ENCODE results near the gene TMCC3. TPM values are rescaled to one million over a fixed set of nuclear protein-coding genes. Genes with fewer than 3 reads are reported as not detected.
"Not testable (repeated sequence)": the region's sequence is repeated elsewhere in the genome, so short reads cannot be mapped to it uniquely, and the experiment has no call there.

The TMCC3 gene, protein sequence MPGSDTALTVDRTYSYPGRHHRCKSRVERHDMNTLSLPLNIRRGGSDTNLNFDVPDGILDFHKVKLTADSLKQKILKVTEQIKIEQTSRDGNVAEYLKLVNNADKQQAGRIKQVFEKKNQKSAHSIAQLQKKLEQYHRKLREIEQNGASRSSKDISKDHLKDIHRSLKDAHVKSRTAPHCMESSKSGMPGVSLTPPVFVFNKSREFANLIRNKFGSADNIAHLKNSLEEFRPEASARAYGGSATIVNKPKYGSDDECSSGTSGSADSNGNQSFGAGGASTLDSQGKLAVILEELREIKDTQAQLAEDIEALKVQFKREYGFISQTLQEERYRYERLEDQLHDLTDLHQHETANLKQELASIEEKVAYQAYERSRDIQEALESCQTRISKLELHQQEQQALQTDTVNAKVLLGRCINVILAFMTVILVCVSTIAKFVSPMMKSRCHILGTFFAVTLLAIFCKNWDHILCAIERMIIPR
- total RNA-seq = 11.0 TPM

DNA sequence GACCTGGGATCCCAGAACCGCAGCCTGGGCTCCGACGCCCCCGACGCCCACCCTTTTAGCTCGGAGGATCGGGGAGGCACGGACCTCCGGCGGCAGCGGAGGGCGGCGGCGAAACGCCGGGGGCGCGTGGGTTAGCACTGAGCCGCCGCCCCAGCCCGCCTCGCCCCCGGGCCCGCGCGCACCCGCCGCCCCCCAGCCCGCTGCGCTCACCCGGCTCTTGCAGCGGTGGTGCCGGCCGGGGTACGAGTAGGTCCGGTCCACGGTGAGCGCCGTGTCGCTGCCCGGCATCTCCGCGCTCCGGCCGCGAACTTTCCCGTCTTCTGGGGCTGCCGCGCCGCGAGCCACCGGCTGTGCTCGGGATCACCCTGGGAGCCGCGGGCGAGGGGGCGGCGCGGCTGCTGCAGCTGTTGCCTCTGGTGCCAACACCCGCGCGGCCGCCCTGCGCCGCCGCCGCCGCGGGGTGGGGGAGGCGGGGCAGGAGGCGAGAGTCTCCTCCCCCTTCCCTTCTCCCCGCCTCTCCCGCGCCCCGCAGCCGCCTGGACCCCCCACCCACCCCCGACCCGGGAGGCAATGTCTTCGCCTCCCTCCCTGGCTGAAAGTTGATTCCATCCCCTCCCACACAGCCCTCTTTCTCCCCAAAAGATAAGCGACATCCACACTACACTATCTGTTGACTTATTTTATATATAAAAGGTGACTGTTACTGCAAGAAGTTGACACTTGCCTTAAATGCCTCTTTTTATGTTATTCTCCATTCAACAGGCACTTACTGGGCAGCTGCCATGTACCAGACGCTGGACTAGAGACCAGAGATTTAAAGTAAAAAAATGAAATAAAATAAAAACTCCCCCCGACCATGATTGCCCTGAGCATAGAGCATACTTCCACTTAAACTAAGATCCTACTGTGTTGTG, at the start of gene TMCC3:
Gene TMCC3, minus strand, starts transcription at position 415 of the 914 bp plus-strand sequence. Its CDS starts 127 bp downstream, at position 288.
- no peaks in the 10 kb centered on the region for H3K9me3 ChIP-seq
- intact Hi-C loops (cut with DNase I) = loop anchor here (5.0 kb wide), 1 partner anchor 57 kb away; no protein-coding TSS in a partner anchor
- H3K27ac ChIP-seq = peak within 1 kb of the TSS; percentile 48 to 77
- peak within 1 kb of the TSS; percentile 79 to 94 for H3K4me3 ChIP-seq
- H3K36me3 ChIP-seq = no peaks in the 10 kb centered on the region
- DNase-seq (ENCODE audit: low spot score in 2 of 2) = peak in 1 of 2 donors; percentile 71
- H3K27me3 ChIP-seq = no peaks in the 10 kb centered on the region
- no peaks in the 10 kb centered on the region for H3K4me1 ChIP-seq
- TF ChIP-seq, protein P1, sequence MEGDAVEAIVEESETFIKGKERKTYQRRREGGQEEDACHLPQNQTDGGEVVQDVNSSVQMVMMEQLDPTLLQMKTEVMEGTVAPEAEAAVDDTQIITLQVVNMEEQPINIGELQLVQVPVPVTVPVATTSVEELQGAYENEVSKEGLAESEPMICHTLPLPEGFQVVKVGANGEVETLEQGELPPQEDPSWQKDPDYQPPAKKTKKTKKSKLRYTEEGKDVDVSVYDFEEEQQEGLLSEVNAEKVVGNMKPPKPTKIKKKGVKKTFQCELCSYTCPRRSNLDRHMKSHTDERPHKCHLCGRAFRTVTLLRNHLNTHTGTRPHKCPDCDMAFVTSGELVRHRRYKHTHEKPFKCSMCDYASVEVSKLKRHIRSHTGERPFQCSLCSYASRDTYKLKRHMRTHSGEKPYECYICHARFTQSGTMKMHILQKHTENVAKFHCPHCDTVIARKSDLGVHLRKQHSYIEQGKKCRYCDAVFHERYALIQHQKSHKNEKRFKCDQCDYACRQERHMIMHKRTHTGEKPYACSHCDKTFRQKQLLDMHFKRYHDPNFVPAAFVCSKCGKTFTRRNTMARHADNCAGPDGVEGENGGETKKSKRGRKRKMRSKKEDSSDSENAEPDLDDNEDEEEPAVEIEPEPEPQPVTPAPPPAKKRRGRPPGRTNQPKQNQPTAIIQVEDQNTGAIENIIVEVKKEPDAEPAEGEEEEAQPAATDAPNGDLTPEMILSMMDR (IDR thresholded peaks at IDR 0.05) = no peak

DNA sequence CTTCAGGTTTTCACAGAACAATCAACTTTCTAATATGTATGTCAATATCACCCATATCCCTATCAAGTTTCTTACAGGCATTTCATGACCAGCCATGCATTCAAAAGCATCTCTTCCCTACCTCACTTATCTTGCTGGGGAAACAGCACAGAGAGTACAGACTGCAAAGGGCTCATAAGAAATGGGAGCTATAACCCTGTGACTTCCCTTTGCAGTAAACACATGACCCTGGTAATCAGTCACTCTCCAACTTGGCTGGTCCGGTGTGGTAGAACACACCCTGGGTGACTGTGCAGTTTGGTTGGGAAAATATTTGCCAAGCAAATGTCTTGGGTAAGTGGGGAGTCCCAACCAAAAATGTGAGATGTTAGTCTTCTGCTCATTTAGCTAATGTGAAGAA, 49.4 kb upstream of the TMCC3 start:
- no peaks in the 10 kb centered on the region for H3K36me3 ChIP-seq
- H3K27me3 ChIP-seq = no peaks in the 10 kb centered on the region
- intact Hi-C loops (cut with DNase I) = no loop called here
- H3K4me3 ChIP-seq = no peak overlapping the region
- no peak for DNase-seq (ENCODE audit: low spot score in 2 of 2)
- H3K9me3 ChIP-seq = no peaks in the 10 kb centered on the region
- peak overlapping the region; percentile 27 to 71 for H3K27ac ChIP-seq
- TF ChIP-seq, protein P1 (IDR thresholded peaks at IDR 0.05) = no peak
- H3K4me1 ChIP-seq = peaks cover 0 to 20% of the 10 kb centered on the region in 2 donors

DNA sequence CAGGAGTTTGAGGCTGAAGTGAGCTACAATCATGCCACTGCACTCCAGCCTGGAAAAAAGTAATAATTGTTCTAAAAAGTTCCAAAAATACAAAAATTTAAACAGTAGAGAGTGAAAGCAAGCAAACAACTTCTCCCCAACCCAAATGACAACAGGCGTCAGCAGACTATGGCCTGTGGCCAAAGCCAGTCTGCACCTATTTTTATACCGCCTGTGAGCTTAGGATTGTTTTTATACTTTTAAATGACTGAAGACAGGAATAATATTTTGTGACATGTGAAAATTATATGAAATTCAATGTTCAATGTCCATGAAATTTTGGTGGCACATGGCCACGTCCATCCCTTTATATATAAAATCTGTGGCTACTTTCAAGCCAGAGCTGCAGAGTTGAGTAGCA, 48.2 kb upstream of the TMCC3 start:
- intact Hi-C loops (cut with DNase I) = no loop called here
- Histone ChIP-seq H3K4me3 (no peak overlapping the region), H3K9me3 (no peaks in the 10 kb centered on the region), H3K27me3 (no peaks in the 10 kb centered on the region), H3K4me1 (peaks cover 0 to 13% of the 10 kb centered on the region in 2 donors), H3K27ac (peak overlapping the region; percentile 27 to 71), H3K36me3 (no peaks in the 10 kb centered on the region)
- TF ChIP-seq, protein P1 (IDR thresholded peaks at IDR 0.05) = no peak
- DNase-seq (ENCODE audit: low spot score in 2 of 2) = no peak

DNA sequence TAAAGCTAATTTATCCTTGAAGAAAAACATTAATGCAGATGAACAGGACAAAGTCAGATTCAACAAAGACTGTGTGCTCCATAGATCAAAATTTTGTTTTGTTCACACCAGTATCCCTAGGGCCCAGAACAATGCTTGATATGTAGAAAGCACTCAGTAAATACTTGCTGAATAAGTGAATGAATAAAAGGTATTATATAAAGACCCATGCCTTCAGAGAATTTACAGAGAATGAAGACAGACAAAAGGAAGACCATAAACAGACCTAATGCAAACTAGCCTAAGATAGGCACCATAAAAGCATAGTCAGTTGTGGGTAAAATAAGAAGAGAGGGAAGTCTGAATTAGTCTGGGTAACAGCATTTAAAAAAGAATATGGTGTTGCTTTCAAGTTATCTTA, 47.3 kb upstream of the TMCC3 start:
- Histone ChIP-seq H3K9me3 (no peaks in the 10 kb centered on the region), H3K27ac (peak overlapping the region in 1 of 2 donors; percentile 27), H3K4me3 (no peak overlapping the region), H3K4me1 (peaks cover 0 to 13% of the 10 kb centered on the region in 2 donors), H3K36me3 (no peaks in the 10 kb centered on the region), H3K27me3 (no peaks in the 10 kb centered on the region)
- intact Hi-C loops (cut with DNase I) = no loop called here
- DNase-seq (ENCODE audit: low spot score in 2 of 2) = no peak
- TF ChIP-seq, protein P1 (IDR thresholded peaks at IDR 0.05) = no peak

DNA sequence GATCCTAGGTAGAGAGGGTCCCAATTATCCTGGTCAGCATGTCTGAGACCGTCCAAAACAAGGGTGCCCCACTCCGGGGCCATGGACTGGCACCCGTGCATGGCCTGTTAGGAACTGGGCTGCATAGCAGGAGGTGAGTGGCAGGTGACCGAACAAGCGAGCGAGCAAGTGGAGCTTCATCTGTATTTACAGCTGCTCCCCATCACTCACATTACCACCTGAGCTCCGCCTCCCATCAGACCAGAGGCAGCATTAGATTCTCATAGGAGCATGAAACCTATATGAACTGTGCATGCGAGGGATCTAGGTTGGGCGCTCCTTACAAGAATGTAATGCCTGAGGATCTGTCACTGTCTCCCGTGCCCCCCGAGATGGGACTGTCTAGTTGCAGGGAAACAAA, 44.4 kb upstream of the TMCC3 start:
- H3K27me3 ChIP-seq = no peaks in the 10 kb centered on the region
- intact Hi-C loops (cut with DNase I) = no loop called here
- H3K4me3 ChIP-seq = no peak overlapping the region
- H3K36me3 ChIP-seq = no peaks in the 10 kb centered on the region
- DNase-seq (ENCODE audit: low spot score in 2 of 2) = no peak
- H3K27ac ChIP-seq = no peak overlapping the region
- H3K4me1 ChIP-seq = peaks cover 0 to 21% of the 10 kb centered on the region in 2 donors
- TF ChIP-seq, protein P1 (IDR thresholded peaks at IDR 0.05) = no peak
- H3K9me3 ChIP-seq = no peaks in the 10 kb centered on the region

DNA sequence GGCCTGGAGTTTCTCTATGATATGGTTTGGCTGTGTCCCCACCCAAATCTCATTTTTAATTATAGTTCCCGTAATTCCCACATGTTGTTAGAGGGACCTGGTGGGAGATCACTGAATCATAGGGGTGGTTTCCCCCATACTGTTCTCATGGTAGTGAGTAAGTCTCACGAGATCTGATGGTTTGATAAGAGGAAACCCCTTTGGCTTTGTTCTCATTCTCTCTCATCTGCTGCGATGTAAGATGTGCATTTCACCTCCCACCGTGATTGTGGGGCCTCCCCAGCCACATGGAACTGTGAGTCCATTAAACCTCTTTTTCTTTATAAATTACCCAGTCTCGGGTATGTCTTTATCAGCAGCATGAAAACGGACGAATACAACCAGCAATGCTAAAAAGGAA, 42.5 kb upstream of the TMCC3 start:
- H3K9me3 ChIP-seq; intact Hi-C loops (cut with DNase I); H3K27ac ChIP-seq; H3K4me1 ChIP-seq; H3K36me3 ChIP-seq; H3K27me3 ChIP-seq; H3K4me3 ChIP-seq; DNase-seq (ENCODE audit: low spot score in 2 of 2): not testable (repeated sequence)

Measured in ascending aorta (tissue), 2 donors.